ENCODE data around the gene NDUFV1. TPM values are rescaled to one million over a fixed set of nuclear protein-coding genes. Genes with fewer than 3 reads are reported as not detected.

Gene NDUFV1
- polyA plus RNA-seq, 1 donor, result 191 TPM

GRCh38 chr11:67647471-67647870 lies 40.7 kb downstream of the NDUFV1 start:
- whole genome bisulfite sequencing (ENCODE audit: insufficient coverage, low lambda C conversion rate), result no CpG with 5 or more reads among the region's 15 CpGs
- no peak overlapping the region for H3K4me3 ChIP-seq (ENCODE audit: low read length)
- peak overlapping the region; percentile 47 for H3K27ac ChIP-seq (ENCODE audit: low read length)
- H3K4me1 ChIP-seq (ENCODE audit: control insufficient read depth, insufficient read depth, low read length), result peaks cover 41% of the 10 kb centered on the region
- no peaks in the 10 kb centered on the region for H3K9me3 ChIP-seq (ENCODE audit: control insufficient read depth, low read depth, low read length)
- H3K27me3 ChIP-seq (ENCODE audit: control insufficient read depth, insufficient read depth, low read length), result no peaks in the 10 kb centered on the region
- H3K36me3 ChIP-seq (ENCODE audit: control insufficient read depth, insufficient read depth, low read length), result peaks cover 18% of the 10 kb centered on the region
- peak; percentile 69 to 82 for DNase-seq

- peak in 1 of 2 donors; percentile 43 for DNase-seq
- peaks cover 43% of the 10 kb centered on the region for H3K4me1 ChIP-seq (ENCODE audit: control insufficient read depth, insufficient read depth, low read length)
- peaks cover 18% of the 10 kb centered on the region for H3K36me3 ChIP-seq (ENCODE audit: control insufficient read depth, insufficient read depth, low read length)
- peak overlapping the region; percentile 47 for H3K27ac ChIP-seq (ENCODE audit: low read length)
- no peak overlapping the region for H3K4me3 ChIP-seq (ENCODE audit: low read length)
- WGBS (ENCODE audit: insufficient coverage, low lambda C conversion rate), result no CpG with 5 or more reads among the region's 12 CpGs
- H3K27me3 ChIP-seq (ENCODE audit: control insufficient read depth, insufficient read depth, low read length), result no peaks in the 10 kb centered on the region
- no peaks in the 10 kb centered on the region for H3K9me3 ChIP-seq (ENCODE audit: control insufficient read depth, low read depth, low read length)
These were observed 41.5 kb downstream of the NDUFV1 start for GRCh38 chr11:67648140-67648795.

- no peaks in the 10 kb centered on the region for H3K9me3 ChIP-seq (ENCODE audit: control insufficient read depth, low read depth, low read length)
- H3K27me3 ChIP-seq (ENCODE audit: control insufficient read depth, insufficient read depth, low read length), result no peaks in the 10 kb centered on the region
- peaks cover 18% of the 10 kb centered on the region for H3K36me3 ChIP-seq (ENCODE audit: control insufficient read depth, insufficient read depth, low read length)
- H3K4me1 ChIP-seq (ENCODE audit: control insufficient read depth, insufficient read depth, low read length), result peaks cover 43% of the 10 kb centered on the region
- no peak for DNase-seq
- no CpG with 5 or more reads among the region's 12 CpGs for WGBS (ENCODE audit: insufficient coverage, low lambda C conversion rate)
- H3K27ac ChIP-seq (ENCODE audit: low read length), result no peak overlapping the region
- no peak overlapping the region for H3K4me3 ChIP-seq (ENCODE audit: low read length)
These were observed 42.3 kb downstream of the NDUFV1 start for GRCh38 chr11:67648796-67649613.

GRCh38 chr11:67649634-67650510 lies 43.1 kb downstream of the NDUFV1 start:
- H3K27ac ChIP-seq (ENCODE audit: low read length), result peak overlapping the region; percentile 63
- peaks cover 43% of the 10 kb centered on the region for H3K4me1 ChIP-seq (ENCODE audit: control insufficient read depth, insufficient read depth, low read length)
- DNase-seq, result no peak
- peak overlapping the region; percentile 42 for H3K4me3 ChIP-seq (ENCODE audit: low read length)
- H3K36me3 ChIP-seq (ENCODE audit: control insufficient read depth, insufficient read depth, low read length), result peaks cover 11% of the 10 kb centered on the region
- H3K9me3 ChIP-seq (ENCODE audit: control insufficient read depth, low read depth, low read length), result no peaks in the 10 kb centered on the region
- H3K27me3 ChIP-seq (ENCODE audit: control insufficient read depth, insufficient read depth, low read length), result no peaks in the 10 kb centered on the region
- WGBS (ENCODE audit: insufficient coverage, low lambda C conversion rate), result 60% methylated on average over 2 of the region's 22 CpGs

GRCh38 chr11:67651976-67652781 lies 45.4 kb downstream of the NDUFV1 start:
- Histone ChIP-seq H3K4me1 (ENCODE audit: control insufficient read depth, insufficient read depth, low read length) (peaks cover 35% of the 10 kb centered on the region), H3K27ac (ENCODE audit: low read length) (peak overlapping the region; percentile 29), H3K9me3 (ENCODE audit: control insufficient read depth, low read depth, low read length) (no peaks in the 10 kb centered on the region), H3K4me3 (ENCODE audit: low read length) (no peak overlapping the region), H3K27me3 (ENCODE audit: control insufficient read depth, insufficient read depth, low read length) (no peaks in the 10 kb centered on the region), H3K36me3 (ENCODE audit: control insufficient read depth, insufficient read depth, low read length) (no peaks in the 10 kb centered on the region)
- WGBS (ENCODE audit: insufficient coverage, low lambda C conversion rate), result 79% methylated on average over 2 of the region's 13 CpGs
- DNase-seq, result peak in 1 of 2 donors; percentile 72

- H3K36me3 ChIP-seq (ENCODE audit: control insufficient read depth, insufficient read depth, low read length), result no peaks in the 10 kb centered on the region
- H3K27me3 ChIP-seq (ENCODE audit: control insufficient read depth, insufficient read depth, low read length), result no peaks in the 10 kb centered on the region
- WGBS (ENCODE audit: insufficient coverage, low lambda C conversion rate), result 100% methylated on average over 4 of the region's 15 CpGs
- no peak for DNase-seq
- H3K4me1 ChIP-seq (ENCODE audit: control insufficient read depth, insufficient read depth, low read length), result peaks cover 25% of the 10 kb centered on the region
- H3K27ac ChIP-seq (ENCODE audit: low read length), result peak overlapping the region; percentile 29
- no peaks in the 10 kb centered on the region for H3K9me3 ChIP-seq (ENCODE audit: control insufficient read depth, low read depth, low read length)
- H3K4me3 ChIP-seq (ENCODE audit: low read length), result no peak overlapping the region
These were observed 46.5 kb downstream of the NDUFV1 start for GRCh38 chr11:67652965-67653845.

GRCh38 chr11:67654225-67654624 lies 47.5 kb downstream of the NDUFV1 start:
- Histone ChIP-seq H3K4me3 (ENCODE audit: low read length) (no peak overlapping the region), H3K27me3 (ENCODE audit: control insufficient read depth, insufficient read depth, low read length) (no peaks in the 10 kb centered on the region)
- DNase-seq, result peak in 1 of 2 donors; percentile 0

GRCh38 chr11:67656278-67656922 lies 49.7 kb downstream of the NDUFV1 start:
- no peak for DNase-seq
- no CpG with 5 or more reads among the region's 4 CpGs for WGBS (ENCODE audit: insufficient coverage, low lambda C conversion rate)
- no peak overlapping the region for H3K27ac ChIP-seq (ENCODE audit: low read length)
- H3K9me3 ChIP-seq (ENCODE audit: control insufficient read depth, low read depth, low read length), result no peaks in the 10 kb centered on the region
- H3K27me3 ChIP-seq (ENCODE audit: control insufficient read depth, insufficient read depth, low read length), result no peaks in the 10 kb centered on the region
- H3K36me3 ChIP-seq (ENCODE audit: control insufficient read depth, insufficient read depth, low read length), result no peaks in the 10 kb centered on the region
- no peak overlapping the region for H3K4me3 ChIP-seq (ENCODE audit: low read length)
- H3K4me1 ChIP-seq (ENCODE audit: control insufficient read depth, insufficient read depth, low read length), result peaks cover 6% of the 10 kb centered on the region

More at GRCh38 chr11:67654225-67654624, 47.5 kb downstream of the NDUFV1 start:
- no CpG with 5 or more reads among the region's 9 CpGs for WGBS (ENCODE audit: insufficient coverage, low lambda C conversion rate)
- no peak overlapping the region for H3K27ac ChIP-seq (ENCODE audit: low read length)
- peaks cover 16% of the 10 kb centered on the region for H3K4me1 ChIP-seq (ENCODE audit: control insufficient read depth, insufficient read depth, low read length)
- no peaks in the 10 kb centered on the region for H3K9me3 ChIP-seq (ENCODE audit: control insufficient read depth, low read depth, low read length)
- no peaks in the 10 kb centered on the region for H3K36me3 ChIP-seq (ENCODE audit: control insufficient read depth, insufficient read depth, low read length)

- H3K4me3 ChIP-seq (ENCODE audit: low read length), result no peak overlapping the region
- no peaks in the 10 kb centered on the region for H3K36me3 ChIP-seq (ENCODE audit: control insufficient read depth, insufficient read depth, low read length)
- no peak for DNase-seq
- WGBS (ENCODE audit: insufficient coverage, low lambda C conversion rate), result 86% methylated on average over 1 of the region's 3 CpGs
- H3K9me3 ChIP-seq (ENCODE audit: control insufficient read depth, low read depth, low read length), result no peaks in the 10 kb centered on the region
- no peak overlapping the region for H3K27ac ChIP-seq (ENCODE audit: low read length)
- no peaks in the 10 kb centered on the region for H3K27me3 ChIP-seq (ENCODE audit: control insufficient read depth, insufficient read depth, low read length)
- H3K4me1 ChIP-seq (ENCODE audit: control insufficient read depth, insufficient read depth, low read length), result peaks cover 4% of the 10 kb centered on the region
These were observed 50.6 kb downstream of the NDUFV1 start for GRCh38 chr11:67657300-67657699.
